Mesenchymal stem cell (in vitro differentiated cells and primary cell): Measurements from ENCODE around the gene RCOR1.
A peak's percentile ranks its signal among the peaks of the same experiment; 100 is the strongest.

Source experiments
- DNase-seq: peaks from one replicate; pipeline ENCODE4 v3.0.0-alpha.2; 2013
- H2AFZ ChIP-seq: one replicate; pipeline ENCODE4 v1.6.1; 2013; ENCODE audit warnings: low read depth, mild to moderate bottlenecking, control low read depth, inconsistent platforms, low read length, moderate library complexity
- H2AK5ac ChIP-seq: 2 replicates; pipeline ENCODE4 v1.6.1; 2013; ENCODE audit warnings: low read length, moderate library complexity, mild to moderate bottlenecking, inconsistent platforms; ENCODE audit not compliant: severe bottlenecking
- H2BK120ac ChIP-seq: one replicate; pipeline ENCODE4 v1.6.1; 2013; ENCODE audit warnings: low read depth, mild to moderate bottlenecking, inconsistent platforms, low read length, moderate library complexity
- H2BK12ac ChIP-seq, 2 experiments: one replicate each; pipeline ENCODE4 v1.6.1; 2013; ENCODE audit warnings: inconsistent platforms in 2 of 2, low read length in 2 of 2, mild to moderate bottlenecking in 2 of 2, moderate library complexity in 2 of 2, control low read depth in 1 of 2
- H2BK15ac ChIP-seq: one replicate; pipeline ENCODE4 v1.6.1; 2013; ENCODE audit warnings: mild to moderate bottlenecking, low read depth, inconsistent platforms; ENCODE audit not compliant: poor library complexity, severe bottlenecking
- H2BK5ac ChIP-seq: 2 replicates; pipeline ENCODE4 v1.6.1; 2013; ENCODE audit warnings: low read depth, mild to moderate bottlenecking, low read length, control low read depth, inconsistent platforms; ENCODE audit not compliant: poor library complexity, severe bottlenecking
- H3K14ac ChIP-seq, 2 experiments: one replicate each; pipeline ENCODE4 v1.6.1; 2013; ENCODE audit warnings: inconsistent platforms in 2 of 2, low read length in 2 of 2, control low read depth in 1 of 2, mild to moderate bottlenecking in 1 of 2, moderate library complexity in 1 of 2
- H3K18ac ChIP-seq, 2 experiments: one replicate each; pipeline ENCODE4 v1.6.1; 2013; ENCODE audit warnings: inconsistent platforms in 2 of 2, low read length in 2 of 2, control low read depth in 1 of 2, low read depth in 1 of 2, mild to moderate bottlenecking in 1 of 2
- H3K23ac ChIP-seq, 2 experiments: one replicate each; pipeline ENCODE4 v1.6.1; 2013; ENCODE audit warnings: inconsistent platforms in 2 of 2, low read length in 2 of 2, mild to moderate bottlenecking in 2 of 2, moderate library complexity in 2 of 2, control low read depth in 1 of 2
- H3K27ac ChIP-seq: 2 replicates; pipeline ENCODE4 v1.5.1; 2013; ENCODE audit warnings: mild to moderate bottlenecking, moderate library complexity, low read length, control low read depth, inconsistent platforms; ENCODE audit not compliant: poor library complexity, severe bottlenecking
- H3K27me3 ChIP-seq, 2 experiments: 2 replicates each; pipeline versions ENCODE4 v1.6.1 to v1.7.0; 2013; ENCODE audit warnings: low read length in 2 of 2, mild to moderate bottlenecking in 2 of 2, moderate library complexity in 2 of 2, control low read depth in 1 of 2, inconsistent platforms in 1 of 2; ENCODE audit not compliant: control insufficient read depth in 1 of 2, insufficient read depth in 1 of 2
- H3K36me3 ChIP-seq, 2 experiments: 2 replicates each; pipeline versions ENCODE4 v1.6.1 to v1.7.0; 2013; ENCODE audit warnings: low read length in 2 of 2, control low read depth in 1 of 2, inconsistent platforms in 1 of 2, low read depth in 1 of 2, mild to moderate bottlenecking in 1 of 2; ENCODE audit not compliant: insufficient read depth in 2 of 2, control insufficient read depth in 1 of 2
- H3K4ac ChIP-seq, 2 experiments: one replicate each; pipeline ENCODE4 v1.6.1; 2013; ENCODE audit warnings: inconsistent platforms in 2 of 2, low read length in 2 of 2, mild to moderate bottlenecking in 2 of 2, moderate library complexity in 2 of 2, control low read depth in 1 of 2, low read depth in 1 of 2
- H3K4me1 ChIP-seq: 2 replicates; pipeline ENCODE4 v1.6.1; 2013; ENCODE audit warnings: low read depth, low read length, control low read depth; ENCODE audit not compliant: control insufficient read depth, insufficient read depth
- H3K4me2 ChIP-seq: 2 replicates; pipeline ENCODE4 v1.6.1; 2013; ENCODE audit warnings: low read length, mild to moderate bottlenecking, inconsistent platforms; ENCODE audit not compliant: poor library complexity, severe bottlenecking
- H3K4me3 ChIP-seq, 2 experiments: 2 replicates each; pipeline versions ENCODE4 v1.5.1 to v1.7.0; 2013; ENCODE audit warnings: low read length in 2 of 2, mild to moderate bottlenecking in 2 of 2, control low read depth in 1 of 2, low read depth in 1 of 2; ENCODE audit not compliant: insufficient read depth in 1 of 2
- H3K79me1 ChIP-seq: replicated peaks from 2 replicates; pipeline ENCODE4 v1.6.1; 2013; ENCODE audit warnings: mild to moderate bottlenecking, control low read depth, low read length, inconsistent platforms; ENCODE audit not compliant: poor library complexity, severe bottlenecking
- H3K9ac ChIP-seq: 2 replicates; pipeline ENCODE4 v1.7.0; 2013; ENCODE audit warnings: mild to moderate bottlenecking, low read length, moderate library complexity
- H3K9me3 ChIP-seq: 2 replicates; pipeline ENCODE4 v1.7.0; 2013; ENCODE audit warnings: mild to moderate bottlenecking, low read length; ENCODE audit not compliant: control insufficient read depth
- H4K8ac ChIP-seq: one replicate; pipeline ENCODE4 v1.6.1; 2013; ENCODE audit warnings: inconsistent platforms, mild to moderate bottlenecking, low read length, moderate library complexity
- H4K91ac ChIP-seq: one replicate; pipeline ENCODE4 v1.6.1; 2013; ENCODE audit warnings: mild to moderate bottlenecking, low read length, inconsistent platforms
- WGBS: methylation state at CpG from one replicate; pipeline ENCODE4 v1.1.7; 2013; ENCODE audit warnings: mixed read lengths; 5-methylcytosine and 5-hydroxymethylcytosine counted together

The RCOR1 gene

DNA sequence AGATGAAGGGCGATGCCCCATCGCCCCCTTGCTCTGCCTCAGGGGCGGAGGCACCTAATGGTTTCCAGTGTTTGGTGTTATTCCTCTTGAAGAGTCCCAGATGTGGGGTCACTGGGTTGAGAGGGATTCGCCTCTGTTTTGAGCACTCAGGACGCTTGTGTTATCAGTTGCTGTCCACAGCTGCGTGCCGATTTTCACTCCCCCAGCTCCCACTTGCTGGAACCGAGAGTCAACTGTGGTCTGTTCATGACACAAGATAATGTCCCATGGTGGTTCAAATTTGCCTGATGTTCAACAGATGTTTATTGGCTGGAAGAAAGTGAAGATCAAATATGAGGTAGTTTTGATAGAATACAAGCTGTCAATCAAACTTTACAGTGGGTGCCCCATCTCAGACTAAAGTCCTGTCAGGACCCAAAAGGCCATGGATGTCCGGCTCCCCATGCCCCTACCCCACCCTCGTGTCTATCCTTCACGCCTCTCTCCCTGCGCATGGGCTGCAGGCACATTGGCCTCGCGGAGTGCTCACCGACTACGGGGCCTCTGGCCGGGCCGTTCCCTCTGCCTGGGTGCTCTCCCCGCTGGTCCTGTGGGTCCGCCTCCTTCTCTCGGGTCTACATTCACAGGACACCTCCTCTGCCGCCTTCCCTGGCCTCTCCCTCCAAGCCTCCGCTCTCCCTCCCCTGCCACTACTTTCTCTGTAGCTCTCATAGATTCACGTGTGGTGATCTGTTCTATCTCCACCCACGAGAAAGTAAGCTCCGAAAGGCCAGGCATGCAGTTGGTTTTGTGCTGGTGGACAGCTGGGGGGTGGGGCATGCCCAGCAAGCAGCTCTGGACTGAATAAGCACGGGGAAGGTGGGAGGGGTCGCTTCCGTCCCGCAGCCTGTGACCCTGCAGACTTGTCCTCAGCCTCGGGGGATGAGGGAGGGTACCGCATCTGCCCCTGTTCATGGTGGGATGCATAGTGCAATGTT lies 178.0 kb downstream of the RCOR1 start:
- no peak overlapping the region for H3K4ac ChIP-seq
- H2BK5ac ChIP-seq, result no peak overlapping the region
- peaks cover 6% of the 10 kb centered on the region for H3K4me1 ChIP-seq
- no peak overlapping the region for H2BK12ac ChIP-seq
- no peaks in the 10 kb centered on the region for H3K79me1 ChIP-seq
- 79% methylated on average over 26 of the region's 32 CpGs for WGBS
- H3K9ac ChIP-seq, result no peak overlapping the region
- no peak overlapping the region for H3K27ac ChIP-seq
- peaks cover 11 to 18% of the 10 kb centered on the region in 2 experiments for H3K27me3 ChIP-seq
- H3K14ac ChIP-seq, result no peak overlapping the region
- no peak overlapping the region for H2AFZ ChIP-seq
- DNase-seq, result no peak
- no peak overlapping the region for H3K4me2 ChIP-seq
- no peak overlapping the region for H4K8ac ChIP-seq
- H3K9me3 ChIP-seq, result no peaks in the 10 kb centered on the region
- H2AK5ac ChIP-seq, result no peak overlapping the region
- H2BK120ac ChIP-seq, result no peak overlapping the region
- H3K4me3 ChIP-seq, result no peak overlapping the region
- no peaks in the 10 kb centered on the region for H3K36me3 ChIP-seq
- H4K91ac ChIP-seq, result no peak overlapping the region
- H3K18ac ChIP-seq, result no peak overlapping the region
- H3K23ac ChIP-seq, result no peak overlapping the region
- no peak overlapping the region for H2BK15ac ChIP-seq

DNA sequence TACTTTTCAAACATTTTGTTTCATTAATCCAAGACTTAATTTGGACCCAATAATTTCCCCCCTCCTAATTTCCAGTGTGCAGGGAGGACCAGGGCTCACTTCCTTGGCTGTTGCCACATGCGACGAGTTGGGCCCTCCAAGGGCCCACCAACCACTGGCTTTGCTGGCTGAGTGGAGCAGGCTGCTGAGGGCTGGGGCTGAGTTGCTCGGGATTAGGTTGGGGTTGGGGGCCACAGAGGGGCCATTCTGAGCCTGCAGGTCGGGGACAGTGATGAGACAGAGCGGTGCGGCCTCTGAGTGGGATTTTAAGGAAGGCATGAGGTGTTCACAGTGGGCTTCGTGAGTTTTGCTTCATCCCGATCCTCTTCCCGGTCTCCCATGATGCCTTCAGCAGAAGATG lies 178.7 kb downstream of the RCOR1 start:
- Histone ChIP-seq H2BK120ac (no peak overlapping the region), H3K4me3 (no peak overlapping the region), H3K9me3 (no peaks in the 10 kb centered on the region), H3K4me2 (no peak overlapping the region), H2AK5ac (no peak overlapping the region), H3K14ac (no peak overlapping the region), H3K79me1 (no peaks in the 10 kb centered on the region), H3K4me1 (peaks cover 8% of the 10 kb centered on the region), H3K27me3 (peaks cover 11 to 18% of the 10 kb centered on the region in 2 experiments), H3K9ac (no peak overlapping the region), H3K18ac (no peak overlapping the region), H4K91ac (no peak overlapping the region), H2BK12ac (no peak overlapping the region), H2AFZ (no peak overlapping the region), H2BK5ac (no peak overlapping the region), H3K23ac (no peak overlapping the region), H2BK15ac (no peak overlapping the region), H4K8ac (no peak overlapping the region), H3K27ac (no peak overlapping the region), H3K4ac (no peak overlapping the region), H3K36me3 (no peaks in the 10 kb centered on the region)
- WGBS, result 90% methylated on average over 9 of the region's 9 CpGs
- DNase-seq, result no peak

DNA sequence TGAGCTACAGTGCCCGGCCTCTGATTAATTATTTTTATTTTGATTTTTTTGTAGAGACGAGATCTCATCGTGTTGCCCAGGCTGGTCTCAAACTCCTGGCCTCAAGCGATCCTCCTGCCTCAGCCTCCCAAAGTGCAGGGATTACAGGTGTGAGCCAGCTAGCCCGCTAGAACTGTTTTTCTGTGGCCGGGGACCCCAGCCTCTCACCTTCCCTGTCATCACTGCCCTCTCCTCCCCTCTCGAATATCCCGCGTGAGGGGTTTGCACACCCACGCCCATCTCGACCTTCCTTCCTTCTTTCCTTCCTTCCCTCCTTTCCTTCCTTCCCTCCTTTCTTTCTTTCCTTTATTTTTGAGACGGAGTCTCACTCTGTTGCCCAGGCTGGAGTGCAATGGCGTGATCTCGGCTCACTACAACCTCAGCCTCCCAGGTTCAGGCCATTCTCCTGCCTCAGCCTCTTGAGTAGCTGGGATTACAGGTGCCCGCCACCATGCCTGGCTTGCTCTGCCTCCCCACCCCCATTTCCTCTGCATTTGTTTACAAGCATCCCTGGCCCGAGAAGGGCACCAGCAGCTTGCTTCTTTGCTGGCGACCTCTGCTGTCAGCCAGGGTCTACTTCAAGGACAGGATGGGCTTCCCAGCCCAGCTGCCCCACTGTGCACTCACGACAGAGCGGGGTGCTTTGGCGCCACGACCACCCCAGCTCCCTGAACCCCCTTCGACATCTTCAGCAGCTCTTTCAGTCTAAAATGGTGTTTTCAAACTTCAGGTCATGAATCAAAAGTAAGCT lies 180.5 kb downstream of the RCOR1 start:
- Histone ChIP-seq H3K4me1 (peaks cover 15% of the 10 kb centered on the region), H3K9me3 (no peaks in the 10 kb centered on the region), H3K4me3 (no peak overlapping the region), H2BK15ac (no peak overlapping the region), H4K8ac (no peak overlapping the region), H4K91ac (no peak overlapping the region), H2BK5ac (no peak overlapping the region), H3K9ac (no peak overlapping the region), H3K36me3 (no peaks in the 10 kb centered on the region), H3K4me2 (no peak overlapping the region), H3K27ac (no peak overlapping the region), H3K14ac (no peak overlapping the region), H3K27me3 (peaks cover 11 to 18% of the 10 kb centered on the region in 2 experiments), H3K23ac (peak overlapping the region in 1 of 2 experiments; percentile 43), H2AK5ac (no peak overlapping the region), H3K18ac (no peak overlapping the region), H2BK12ac (peak overlapping the region in 1 of 2 experiments; percentile 80), H3K79me1 (no peaks in the 10 kb centered on the region), H2BK120ac (no peak overlapping the region), H3K4ac (no peak overlapping the region), H2AFZ (peak overlapping the region; percentile 55)
- DNase-seq, result peak; percentile 54
- WGBS, result 61% methylated on average over 22 of the region's 22 CpGs
